GM13976 (cell line): Measurements from ENCODE around the gene APLF.

Experiments used
- DNase-seq: peaks from one replicate; pipeline ENCODE4 v3.0.0; 2012; ENCODE audit warnings: low spot score
- CTCF ChIP-seq: IDR thresholded peaks from 2 replicates; pipeline ENCODE4 v1.5.1; 2012; ENCODE audit warnings: borderline replicate concordance, mild to moderate bottlenecking; ENCODE audit not compliant: insufficient read depth; ENCODE audit errors: extremely low read depth, missing control alignments, control extremely low read depth
- in situ Hi-C: fragments of 300-500 bp; cut with MboI; formaldehyde crosslinking; loops from one replicate; pipeline ENCODE4 v1.12.0; 2022; ENCODE audit warnings: low sequenced_read_pairs, mixed read lengths, inconsistent platforms; ENCODE audit not compliant: unreplicated experiment

The APLF gene

GRCh38 chr2:68475110-68475509 is 7.7 kb downstream of the APLF start:
- in situ Hi-C loops = loop anchor here (10.0 to 25.0 kb wide), 2 partner anchors 237 to 440 kb away; no protein-coding TSS in a partner anchor
- TF ChIP-seq CTCF = no peak
- no peak for DNase-seq

- no peak for DNase-seq
- TF ChIP-seq CTCF = no peak
- in situ Hi-C loops = loop anchor here (10.0 to 25.0 kb wide), 2 partner anchors 237 to 439 kb away; no protein-coding TSS in a partner anchor
Observed at GRCh38 chr2:68475576-68475975, 8.2 kb downstream of the APLF start.

- DNase-seq = no peak
- no peak for TF ChIP-seq CTCF
- in situ Hi-C loops = loop anchor here (10.0 to 25.0 kb wide), 2 partner anchors 236 to 438 kb away; no protein-coding TSS in a partner anchor
Observed at GRCh38 chr2:68476454-68476853, 9.1 kb downstream of the APLF start.

GRCh38 chr2:68478688-68479087 is 11.3 kb downstream of the APLF start:
- no peak for TF ChIP-seq CTCF
- DNase-seq = no peak
- in situ Hi-C loops = loop anchor here (10.0 to 25.0 kb wide), 2 partner anchors 234 to 436 kb away; no protein-coding TSS in a partner anchor

- in situ Hi-C loops = loop anchor here (25.0 kb wide), 1 partner anchor 230 kb away; no protein-coding TSS in a partner anchor
- no peak for TF ChIP-seq CTCF
- no peak for DNase-seq
Observed at GRCh38 chr2:68482296-68482820, 15.0 kb downstream of the APLF start.

- in situ Hi-C loops = loop anchor here (25.0 kb wide), 1 partner anchor 229 kb away; no protein-coding TSS in a partner anchor
- no peak for DNase-seq
- no peak for TF ChIP-seq CTCF
Observed at GRCh38 chr2:68483011-68483410, 15.6 kb downstream of the APLF start.
